CD4-positive, alpha-beta T cell treated with Interleukin-15 for 4 hours (primary cell): ENCODE results near the gene CD7.

Source experiments
- DNase-seq: peaks from one replicate; pipeline ENCODE4 v3.0.0-alpha.2; 2020; ENCODE audit warnings: low spot score

Gene CD7

GRCh38 chr17:82278786-82279391 is 38.5 kb downstream of the CD7 start:
- DNase-seq: no peak

GRCh38 chr17:82278308-82278707 is 39.1 kb downstream of the CD7 start:
- DNase-seq: no peak

- DNase-seq: no peak
Observed at GRCh38 chr17:82277851-82278250, 39.6 kb downstream of the CD7 start.

GRCh38 chr17:82276938-82277337 is 40.5 kb downstream of the CD7 start:
- no peak for DNase-seq

GRCh38 chr17:82275326-82275725 is 42.1 kb downstream of the CD7 start:
- no peak for DNase-seq

GRCh38 chr17:82274134-82275020 is 43.0 kb downstream of the CD7 start:
- DNase-seq: no peak

- DNase-seq: peak; percentile 88
Observed at GRCh38 chr17:82273327-82274133, 43.9 kb downstream of the CD7 start, which contains the start of gene CSNK1D. Gene CSNK1D, minus strand, starts transcription at chr17:82273700. Its CDS starts 319 bp downstream, at chr17:82273381.

- DNase-seq: peak; percentile 20
Observed at GRCh38 chr17:82272495-82273326, 44.7 kb downstream of the CD7 start.

GRCh38 chr17:82271401-82271800 is 46.0 kb downstream of the CD7 start:
- DNase-seq: no peak

- no peak for DNase-seq
Observed at GRCh38 chr17:82270651-82271050, 46.8 kb downstream of the CD7 start.

GRCh38 chr17:82269882-82270500 is 47.4 kb downstream of the CD7 start:
- no peak for DNase-seq

GRCh38 chr17:82269138-82269881 is 48.1 kb downstream of the CD7 start:
- DNase-seq: no peak

- peak; percentile 45 for DNase-seq
Observed at GRCh38 chr17:82267575-82268379, 49.6 kb downstream of the CD7 start.

GRCh38 chr17:82266142-82266541 is 51.3 kb downstream of the CD7 start:
- DNase-seq: no peak
